Ovary (tissue), 10 donors: Measurements from ENCODE around the gene FOXD4L3. TPM values are rescaled to one million over a fixed set of nuclear protein-coding genes. Genes with fewer than 3 reads are reported as not detected.
"Not testable (repeated sequence)": the region's sequence is repeated elsewhere in the genome, so short reads cannot be mapped to it uniquely, and the experiment has no call there.

Experiments used
- DNase-seq, 5 donors: peaks; one replicate each; pipeline ENCODE4 v3.0.0-alpha.2; 2019 to 2020
- H3K27ac ChIP-seq, 2 donors: fragments of 200-600 bp; one replicate each; pipeline versions ENCODE4 v1.5.1 to v1.8.0; 2019 to 2022
- H3K27me3 ChIP-seq: fragments of 200-600 bp; one replicate; pipeline ENCODE4 v1.8.0; 2022
- H3K36me3 ChIP-seq: fragments of 200-600 bp; sonication (generic); one replicate; pipeline ENCODE4 v1.5.1; 2019
- H3K4me1 ChIP-seq: one replicate; pipeline ENCODE4 v1.8.1; 2013; ENCODE audit warnings: mild to moderate bottlenecking, moderate library complexity; ENCODE audit not compliant: insufficient read depth
- H3K4me3 ChIP-seq: fragments of 200-600 bp; sonication (generic); one replicate; pipeline ENCODE4 v1.5.1; 2017
- H3K9me3 ChIP-seq, 2 donors: fragments of 200-600 bp in 1 of 2; sonication (generic) in 1 of 2; one replicate each; pipeline versions ENCODE4 v1.5.1 to v1.8.1; 2013 to 2019; ENCODE audit warnings: mild to moderate bottlenecking in 1 of 2, moderate library complexity in 1 of 2
- WGBS, 3 donors: extraction: QIAGEN DNeasy Blood & Tissue Kit in 1 of 3; methylation state at CpG; one replicate each; pipeline versions ENCODE4 v1.1.5 to v1.1.7; 2013 to 2017; 5-methylcytosine and 5-hydroxymethylcytosine counted together
- intact Hi-C, 4 donors: fragments of 100-400 bp; cut with DNase I; formaldehyde crosslinking; loops; one replicate each; pipeline versions ENCODE4 v1.11.0 to v1.15.1; 2022 to 2023
- long read RNA-seq, 3 donors: library from polyadenylated mRNA in 2 of 3; unstranded in 2 of 3; transcript quantifications; one replicate each; pipeline ENCODE4 v2.0.0 and lab custom pipeline, GENCODE V29; 2021 to 2026
- polyA plus RNA-seq, 2 donors: library from polyadenylated mRNA; stranded (reverse); fragments of 200-250 nt in 1 of 2; fragments of 350-450 nt in 1 of 2; fragmentation: Illumina TruSeq in 1 of 2; extraction: RNeasy Lipid Tissue Mini Kit (QIAGEN cat#74804) in 1 of 2; gene quantifications; one replicate each; pipeline ENCODE4 v1.2.3, GENCODE V29; 2013 to 2014
- total RNA-seq, 7 donors: library from RNA; depleted of rRNA in 2 of 7; stranded (reverse); fragments of >200 nt in 2 of 7; fragmentation: NEBNext Ultra II Directional in 3 of 7; extraction: Animal tissue kit (Norgen Biotek cat#: 25700) in 3 of 7; gene quantifications; one replicate each; pipeline versions ENCODE4 v1.1.0 to v1.2.4, GENCODE V29; 2016 to 2023
- donor health status: DM: no; HTN: no; CAD: no; lungs with moderate emphysema.
- donor health status: DM: no; HTN: no; CAD: no.
- donor health status: Bipolar disorder and iron deficiency.
- donor health status: DM: yes; HTN: yes; CAD: no.
- donor health status: DM: no; HTN: no; CAD: no.
- donor health status: DM: yes; HTN: yes; CAD: no.

The FOXD4L3 gene
- total RNA-seq (under 1 TPM in 1 of 7 donors, not detected in 6; 0.12 TPM), polyA plus RNA-seq (not detected)
- long read RNA-seq, donor 1, result 0 reads
- long read RNA-seq, donor 2, result 0 reads
- long read RNA-seq, donor 3, result 0 reads

- WGBS, 3 donors, result 13% methylated on average over 4 of the region's 15 CpGs; no CpG with 5 or more reads in 2 of the 3 donors
- DNase-seq, H3K4me1 ChIP-seq, H3K4me3 ChIP-seq, H3K27me3 ChIP-seq, H3K27ac ChIP-seq, intact Hi-C loops, H3K9me3 ChIP-seq, H3K36me3 ChIP-seq: not testable (repeated sequence)
Measured at GRCh38 chr9:68302567-68302966, at the start of gene FOXD4L3. Gene FOXD4L3, plus strand, starts transcription at chr9:68302867. Its CDS starts 85 bp downstream, at chr9:68302952.

GRCh38 chr9:68281041-68281440, 21.6 kb upstream of the FOXD4L3 start:
- H3K27ac ChIP-seq, H3K36me3 ChIP-seq, H3K4me3 ChIP-seq, H3K27me3 ChIP-seq, H3K4me1 ChIP-seq, H3K9me3 ChIP-seq, intact Hi-C loops: not testable (repeated sequence)
- peak in 2 of 5 donors; percentile 1 for DNase-seq
- WGBS, 3 donors, result 94 to 99% (median 97%) methylated on average over 11 to 15 of the region's 16 CpGs

GRCh38 chr9:68303771-68304170, 1.1 kb downstream of the FOXD4L3 start:
- DNase-seq, H3K9me3 ChIP-seq, H3K27me3 ChIP-seq, H3K4me3 ChIP-seq, H3K4me1 ChIP-seq, H3K27ac ChIP-seq, intact Hi-C loops, H3K36me3 ChIP-seq: not testable (repeated sequence)
- 5% methylated on average over 8 of the region's 30 CpGs; no CpG with 5 or more reads in 2 of the 3 donors for WGBS, 3 donors

GRCh38 chr9:68304212-68304611, 1.5 kb downstream of the FOXD4L3 start:
- H3K4me1 ChIP-seq, DNase-seq, H3K27me3 ChIP-seq, H3K27ac ChIP-seq, H3K9me3 ChIP-seq, H3K36me3 ChIP-seq, intact Hi-C loops, H3K4me3 ChIP-seq: not testable (repeated sequence)
- WGBS, 3 donors, result 13% methylated on average over 7 of the region's 21 CpGs; no CpG with 5 or more reads in 2 of the 3 donors

- H3K4me3 ChIP-seq, H3K27me3 ChIP-seq, intact Hi-C loops, H3K27ac ChIP-seq, H3K4me1 ChIP-seq, H3K36me3 ChIP-seq, DNase-seq, H3K9me3 ChIP-seq: not testable (repeated sequence)
- 17 to 36% (median 25%) methylated on average over 2 to 3 of the region's 4 CpGs for WGBS, 3 donors
Measured at GRCh38 chr9:68304777-68305176, 2.1 kb downstream of the FOXD4L3 start.

GRCh38 chr9:68305680-68306285, 3.1 kb downstream of the FOXD4L3 start:
- DNase-seq, H3K4me1 ChIP-seq, H3K9me3 ChIP-seq, H3K36me3 ChIP-seq, H3K27me3 ChIP-seq, H3K27ac ChIP-seq, intact Hi-C loops, H3K4me3 ChIP-seq: not testable (repeated sequence)
- 25 to 50% (median 36%) methylated on average over 9 to 11 of the region's 21 CpGs for WGBS, 3 donors

- DNase-seq, intact Hi-C loops, H3K9me3 ChIP-seq, H3K4me1 ChIP-seq, H3K27me3 ChIP-seq, H3K4me3 ChIP-seq, H3K36me3 ChIP-seq, H3K27ac ChIP-seq: not testable (repeated sequence)
- WGBS, 3 donors, result 10 to 28% (median 20%) methylated on average over 1 to 33 of the region's 37 CpGs
Measured at GRCh38 chr9:68306391-68306964, 3.8 kb downstream of the FOXD4L3 start.

GRCh38 chr9:68307127-68307526, 4.5 kb downstream of the FOXD4L3 start:
- 32 to 46% (median 33%) methylated on average over 16 to 17 of the region's 35 CpGs for WGBS, 3 donors
- H3K9me3 ChIP-seq, intact Hi-C loops, H3K27ac ChIP-seq, H3K4me1 ChIP-seq, DNase-seq, H3K27me3 ChIP-seq, H3K36me3 ChIP-seq, H3K4me3 ChIP-seq: not testable (repeated sequence)

- intact Hi-C loops, H3K9me3 ChIP-seq, DNase-seq, H3K4me1 ChIP-seq, H3K36me3 ChIP-seq, H3K27ac ChIP-seq, H3K4me3 ChIP-seq, H3K27me3 ChIP-seq: not testable (repeated sequence)
- 27 to 42% (median 30%) methylated on average over 17 to 21 of the region's 21 CpGs for WGBS, 3 donors
Measured at GRCh38 chr9:68307654-68308053, 5.0 kb downstream of the FOXD4L3 start.

GRCh38 chr9:68311208-68311607, 8.5 kb downstream of the FOXD4L3 start:
- H3K27me3 ChIP-seq, H3K27ac ChIP-seq, H3K36me3 ChIP-seq, H3K4me3 ChIP-seq, DNase-seq, intact Hi-C loops, H3K4me1 ChIP-seq, H3K9me3 ChIP-seq: not testable (repeated sequence)
- WGBS, 3 donors, result no CpG with 5 or more reads among the region's 5 CpGs

- H3K4me3 ChIP-seq, intact Hi-C loops, DNase-seq, H3K4me1 ChIP-seq, H3K36me3 ChIP-seq, H3K27ac ChIP-seq, H3K27me3 ChIP-seq, H3K9me3 ChIP-seq: not testable (repeated sequence)
- WGBS, 3 donors, result 64 to 77% (median 72%) methylated on average over 9 to 10 of the region's 10 CpGs
Measured at GRCh38 chr9:68318209-68318608, 15.5 kb downstream of the FOXD4L3 start.

- H3K9me3 ChIP-seq, intact Hi-C loops, DNase-seq, H3K4me1 ChIP-seq, H3K4me3 ChIP-seq, H3K36me3 ChIP-seq, H3K27ac ChIP-seq, H3K27me3 ChIP-seq: not testable (repeated sequence)
- 37 to 50% methylated on average over 6 to 11 of the region's 24 CpGs; no CpG with 5 or more reads in 1 of the 3 donors for WGBS, 3 donors
Measured at GRCh38 chr9:68323749-68324148, 21.1 kb downstream of the FOXD4L3 start.
